GM21723 (cell line): ENCODE measurements around the gene PDE6G.

Experiments used
- ATAC-seq: cut with Tn5 transposase; IDR thresholded peaks from one replicate; pipeline ENCODE4 v1.9.1; 2021; ENCODE audit warnings: mild to moderate bottlenecking, moderate library complexity; ENCODE audit not compliant: unreplicated experiment

Gene PDE6G

GRCh38 chr17:81656118-81656743, at the start of gene PDE6G:
PDE6G (minus strand) TSS chr17:81656542; CDS start chr17:81653305, 3,237 bp downstream.
- no peak for ATAC-seq

GRCh38 chr17:81705518-81706231, 49.3 kb upstream of the PDE6G start:
- ATAC-seq: no peak

GRCh38 chr17:81703747-81704654, 47.7 kb upstream of the PDE6G start:
- ATAC-seq: no peak

GRCh38 chr17:81702934-81703746, 46.8 kb upstream of the PDE6G start, which contains the start of gene MRPL12:
MRPL12 (plus strand) TSS chr17:81703367; CDS start chr17:81703502, 135 bp downstream.
- peak; percentile 73 for ATAC-seq

GRCh38 chr17:81701288-81702071, 45.1 kb upstream of the PDE6G start:
- no peak for ATAC-seq

- ATAC-seq: no peak
These were observed 44.3 kb upstream of the PDE6G start for GRCh38 chr17:81700353-81701287.

GRCh38 chr17:81697261-81698044, 41.1 kb upstream of the PDE6G start:
- ATAC-seq: no peak

GRCh38 chr17:81696218-81696941, 40.0 kb upstream of the PDE6G start:
- no peak for ATAC-seq

GRCh38 chr17:81695801-81696200, 39.5 kb upstream of the PDE6G start:
- ATAC-seq: no peak

- ATAC-seq: no peak
These were observed 38.9 kb upstream of the PDE6G start for GRCh38 chr17:81695211-81695610.

- no peak for ATAC-seq
These were observed 38.5 kb upstream of the PDE6G start for GRCh38 chr17:81694810-81695209.

GRCh38 chr17:81693509-81694210, 37.3 kb upstream of the PDE6G start:
- no peak for ATAC-seq

GRCh38 chr17:81691608-81692007, 35.3 kb upstream of the PDE6G start:
- no peak for ATAC-seq

GRCh38 chr17:81691196-81691595, 34.9 kb upstream of the PDE6G start:
- no peak for ATAC-seq

GRCh38 chr17:81690549-81690948, 34.2 kb upstream of the PDE6G start:
- ATAC-seq: no peak

GRCh38 chr17:81690066-81690465, 33.7 kb upstream of the PDE6G start:
- no peak for ATAC-seq

- ATAC-seq: no peak
These were observed 32.3 kb upstream of the PDE6G start for GRCh38 chr17:81688616-81689015.
